Subcutaneous preadipocyte (primary cell): ENCODE data around the gene ITPR1. TPM values are rescaled to one million over a fixed set of nuclear protein-coding genes. Genes with fewer than 3 reads are reported as not detected.

ENCODE experiments used
- total RNA-seq: library from RNA; depleted of rRNA; stranded (reverse); fragments of >200 nt; gene quantifications from 2 replicates; pipeline ENCODE4 v1.2.3, GENCODE V29; 2012

Gene ITPR1
- total RNA-seq, result 15.1 and 15.6 TPM in 2 replicates

GRCh38 chr3:4493014-4493940 lies at the start of gene ITPR1:
ITPR1 (plus strand) TSS chr3:4493348; CDS start chr3:4516492, 23,144 bp downstream.

GRCh38 chr3:4466741-4467521 lies 26.2 kb upstream of the ITPR1 start, which contains the start of gene SUMF1:
SUMF1 (minus strand) TSS chr3:4467269; CDS start chr3:4467245, 24 bp downstream.

Other genes starting within 250 kb of the ITPR1 start
- 10.8 and 11.0 TPM in 2 replicates for gene SETMAR, start 190.0 kb upstream of the ITPR1 start, total RNA-seq
- 38.9 and 55.5 TPM in 2 replicates for gene SUMF1, start 26.1 kb upstream of the ITPR1 start, total RNA-seq